CD14-positive monocyte (primary cell): ENCODE results near the gene CARD19. TPM values are rescaled to one million over a fixed set of nuclear protein-coding genes. Genes with fewer than 3 reads are reported as not detected.
"Not testable (repeated sequence)": the region's sequence is repeated elsewhere in the genome, so short reads cannot be mapped to it uniquely, and the experiment has no call there.

Source experiments
- DNase-seq, 3 donors: peaks; one replicate each; pipeline ENCODE4 v3.0.0-alpha.2; 2011 to 2022
- H2AFZ ChIP-seq: 2 replicates; pipeline ENCODE4 v1.6.0; 2012; ENCODE audit warnings: mild to moderate bottlenecking, low read depth, low read length, inconsistent platforms; ENCODE audit not compliant: insufficient read depth, poor library complexity, severe bottlenecking
- H3K27ac ChIP-seq, 2 donors: 1 replicate in 1 of 2; 2 replicates in 1 of 2; pipeline ENCODE4 v1.5.1; 2012 to 2013; ENCODE audit warnings: low read length in 2 of 2, control low read depth in 1 of 2, inconsistent platforms in 1 of 2, low read depth in 1 of 2, mild to moderate bottlenecking in 1 of 2
- H3K27me3 ChIP-seq, 2 donors: one replicate each; pipeline versions ENCODE4 v1.6.0 to v1.6.1; 2011 to 2013; ENCODE audit warnings: low read length in 2 of 2; ENCODE audit not compliant: control insufficient read depth in 2 of 2, insufficient read depth in 2 of 2
- H3K36me3 ChIP-seq, 2 donors: replicated peaks in 1 of 2; 1 replicate in 1 of 2; 2 replicates in 1 of 2; pipeline versions ENCODE4 v1.5.1 to v1.6.1; 2012 to 2013; ENCODE audit warnings: low read length in 2 of 2, control low read depth in 1 of 2, inconsistent platforms in 1 of 2, mild to moderate bottlenecking in 1 of 2; ENCODE audit not compliant: insufficient read depth in 2 of 2, control insufficient read depth in 1 of 2
- H3K4me1 ChIP-seq, 2 donors: 1 replicate in 1 of 2; 2 replicates in 1 of 2; pipeline versions ENCODE4 v1.5.1 to v1.6.1; 2012 to 2013; ENCODE audit warnings: low read length in 2 of 2, control low read depth in 1 of 2, inconsistent platforms in 1 of 2, mild to moderate bottlenecking in 1 of 2, moderate library complexity in 1 of 2; ENCODE audit not compliant: insufficient read depth in 2 of 2, control insufficient read depth in 1 of 2
- H3K4me2 ChIP-seq: replicated peaks from 2 replicates; pipeline ENCODE3; 2012; ENCODE audit warnings: low read length, moderate library complexity, mild to moderate bottlenecking; ENCODE audit not compliant: poor library complexity, severe bottlenecking; ENCODE audit errors: extremely low read depth
- H3K4me3 ChIP-seq, 3 experiments: fragments of 200-600 bp in 1 of 3; sonication (generic) in 1 of 3; replicated peaks in 1 of 3; 1 replicate in 2 of 3; 2 replicates in 1 of 3; pipeline ENCODE4 v1.5.1; 2011 to 2013; ENCODE audit warnings: low read length in 3 of 3, mild to moderate bottlenecking in 3 of 3, control low read depth in 2 of 3, low read depth in 2 of 3, inconsistent platforms in 1 of 3, moderate library complexity in 1 of 3
- H3K79me2 ChIP-seq: 2 replicates; pipeline ENCODE4 v1.6.0; 2012; ENCODE audit warnings: mild to moderate bottlenecking, control low read depth, inconsistent platforms, low read length, moderate library complexity; ENCODE audit not compliant: insufficient read depth
- H3K9ac ChIP-seq: 2 replicates; pipeline ENCODE4 v1.6.0; 2017; ENCODE audit warnings: low read length, mild to moderate bottlenecking; ENCODE audit not compliant: insufficient read depth, poor library complexity, severe bottlenecking
- H3K9me3 ChIP-seq, 2 donors: replicated peaks in 1 of 2; 1 replicate in 1 of 2; 2 replicates in 1 of 2; pipeline versions ENCODE4 v1.5.1 to v1.6.1; 2012 to 2013; ENCODE audit warnings: low read length in 2 of 2, control low read depth in 1 of 2; ENCODE audit not compliant: control insufficient read depth in 1 of 2, insufficient read depth in 1 of 2
- H4K20me1 ChIP-seq: 2 replicates; pipeline ENCODE4 v1.6.0; 2012; ENCODE audit warnings: mild to moderate bottlenecking, low read length, control low read depth, moderate library complexity; ENCODE audit not compliant: insufficient read depth
- H3K27ac Mint-ChIP-seq, 7 donors: one replicate each; pipeline ENCODE4 v1.8.0; 2020; ENCODE audit warnings: mild to moderate bottlenecking in 7 of 7, mixed read lengths in 7 of 7, moderate library complexity in 6 of 7, inconsistent platforms in 2 of 7
- H3K27me3 Mint-ChIP-seq, 3 donors: one replicate each; pipeline ENCODE4 v1.8.0; 2021 to 2022; ENCODE audit warnings: low read depth in 3 of 3, mild to moderate bottlenecking in 3 of 3, mixed read lengths in 3 of 3, moderate library complexity in 3 of 3, inconsistent platforms in 1 of 3
- H3K36me3 Mint-ChIP-seq, 2 donors: one replicate each; pipeline ENCODE4 v1.8.0; 2020; ENCODE audit warnings: mixed read lengths in 2 of 2, inconsistent platforms in 1 of 2, mild to moderate bottlenecking in 1 of 2
- H3K4me1 Mint-ChIP-seq: one replicate; pipeline ENCODE4 v1.8.0; 2020; ENCODE audit warnings: mild to moderate bottlenecking, mixed read lengths
- H3K4me3 Mint-ChIP-seq, 2 donors: one replicate each; pipeline ENCODE4 v1.8.0; 2020; ENCODE audit warnings: mild to moderate bottlenecking in 2 of 2, mixed read lengths in 2 of 2, moderate library complexity in 1 of 2
- H3K9me3 Mint-ChIP-seq, 7 donors: one replicate each; pipeline ENCODE4 v1.8.0; 2020 to 2022; ENCODE audit warnings: mixed read lengths in 7 of 7, mild to moderate bottlenecking in 6 of 7, moderate library complexity in 6 of 7, inconsistent platforms in 2 of 7
- CTCF ChIP-seq: fragments of 200-600 bp; IDR thresholded peaks from one replicate; pipeline ENCODE4 v1.8.0; 2022; ENCODE audit warnings: antibody characterized with exemption, mild to moderate bottlenecking
- WGBS: methylation state at CpG from one replicate; pipeline ENCODE4 v1.1.5; 2013; ENCODE audit warnings: missing lambda C conversion rate; ENCODE audit not compliant: insufficient coverage; 5-methylcytosine and 5-hydroxymethylcytosine counted together
- intact Hi-C, 2 donors: fragments of 100-400 bp; cut with micrococcal nuclease; formaldehyde crosslinking; loops; one replicate each; pipeline versions ENCODE4 v1.15.0 to v1.15.1; 2023
- polyA plus RNA-seq, 3 donors: library from polyadenylated mRNA; depleted of rRNA in 1 of 3; unstranded in 2 of 3; stranded (reverse) in 1 of 3; fragments of 300-500 nt in 2 of 3; fragments of >200 nt in 1 of 3; fragmentation: Illumina TruSeq in 2 of 3; gene quantifications; 1 replicate in 2 of 3; 2 replicates in 1 of 3; pipeline ENCODE4 v1.2.3, GENCODE V29; 2012 to 2021

Gene CARD19
- polyA plus RNA-seq, 3 donors, result 130 to 506 (median 137) TPM

- Mint-ChIP-seq H3K36me3 (peaks cover 57 to 60% of the 10 kb centered on the region in 2 donors), H3K4me1 (peaks cover 88% of the 10 kb centered on the region), H3K27ac (peak overlapping the region; percentile 98 to 100 (median 100)), H3K4me3 (peak overlapping the region; percentile 20 to 63), H3K27me3 (peaks cover 0 to 2% (median 0%) of the 10 kb centered on the region in 3 donors), H3K9me3 (no peaks in the 10 kb centered on the region)
- 24% methylated on average over 13 of the region's 17 CpGs for WGBS
- peaks cover 90 to 99% of the 10 kb centered on the region in 2 donors for H3K4me1 ChIP-seq
- peak overlapping the region; percentile 53 for H3K4me2 ChIP-seq
- peak overlapping the region in 1 of 3 experiments; percentile 36 for H3K4me3 ChIP-seq
- H3K27ac ChIP-seq, result peak overlapping the region; percentile 97 to 98
- no peaks in the 10 kb centered on the region for H3K27me3 ChIP-seq
- H4K20me1 ChIP-seq, result no peaks in the 10 kb centered on the region
- intact Hi-C loops, result loop anchor here in 1 of 2 donors (2.0 to 10.0 kb wide), 2 partner anchors 20 to 1048 kb away; partner anchors contain the start of gene CARD19
- peak overlapping the region; percentile 79 for H3K9ac ChIP-seq
- peaks cover 6 to 9% of the 10 kb centered on the region in 2 donors for H3K36me3 ChIP-seq
- H3K9me3 ChIP-seq, result no peaks in the 10 kb centered on the region
- peaks cover 39% of the 10 kb centered on the region for H3K79me2 ChIP-seq
- DNase-seq, result peak; percentile 98 to 99 (median 99)
- TF ChIP-seq CTCF, result no peak
- H2AFZ ChIP-seq, result no peak overlapping the region
Measured at GRCh38 chr9:93116072-93116961, 20.3 kb downstream of the CARD19 start.

- not testable (repeated sequence) for H3K27me3 ChIP-seq, H3K27me3 Mint-ChIP-seq, H2AFZ ChIP-seq, DNase-seq, H4K20me1 ChIP-seq, H3K9ac ChIP-seq, H3K4me3 ChIP-seq, H3K4me2 ChIP-seq, H3K9me3 Mint-ChIP-seq, H3K4me3 Mint-ChIP-seq, H3K9me3 ChIP-seq
- peaks cover 62 to 63% of the 10 kb centered on the region in 2 donors for H3K36me3 Mint-ChIP-seq
- Histone ChIP-seq H3K36me3 (peaks cover 17% of the 10 kb centered on the region in 2 donors), H3K79me2 (peaks cover 30% of the 10 kb centered on the region), H3K4me1 (peaks cover 90 to 99% of the 10 kb centered on the region in 2 donors), H3K27ac (peak overlapping the region in 1 of 2 donors; percentile 28)
- peaks cover 87% of the 10 kb centered on the region for H3K4me1 Mint-ChIP-seq
- intact Hi-C loops, result loop anchor here in 1 of 2 donors (2.0 to 10.0 kb wide), 2 partner anchors 21 to 1047 kb away; partner anchors contain the start of gene CARD19
- peak overlapping the region; percentile 64 to 100 (median 100) for H3K27ac Mint-ChIP-seq
- 89% methylated on average over 8 of the region's 9 CpGs for WGBS
Measured at GRCh38 chr9:93117521-93117920, 21.5 kb downstream of the CARD19 start.
